Aorta (tissue), 5 donors: ENCODE measurements around the gene TMPRSS15. TPM values are rescaled to one million over a fixed set of nuclear protein-coding genes. Genes with fewer than 3 reads are reported as not detected.
A peak's percentile ranks its signal among the peaks of the same experiment; 100 is the strongest.

ENCODE experiments used
- ATAC-seq: fragments of 200-7000 bp; cut with Tn5 transposase; one replicate; pipeline ENCODE4 v1.9.1; 2022; ENCODE audit warnings: moderate library complexity; ENCODE audit not compliant: low FRiP score
- DNase-seq, 2 donors: peaks; one replicate each; pipeline ENCODE4 v3.0.0-alpha.2; 2020
- H3K27ac ChIP-seq, 2 donors: one replicate each; pipeline ENCODE4 v1.5.1; 2013; ENCODE audit warnings: low read length in 2 of 2, mild to moderate bottlenecking in 2 of 2, moderate library complexity in 2 of 2, control low read depth in 1 of 2, inconsistent platforms in 1 of 2, low read depth in 1 of 2
- H3K27me3 ChIP-seq, 2 donors: one replicate each; pipeline ENCODE4 v1.6.1; 2013; ENCODE audit warnings: control low read depth in 1 of 2, low read length in 1 of 2, mild to moderate bottlenecking in 1 of 2, moderate library complexity in 1 of 2; ENCODE audit not compliant: insufficient read depth in 2 of 2, control insufficient read depth in 1 of 2
- H3K36me3 ChIP-seq, 2 donors: one replicate each; pipeline ENCODE4 v1.6.1; 2013; ENCODE audit warnings: control low read depth in 1 of 2, low read length in 1 of 2, mild to moderate bottlenecking in 1 of 2; ENCODE audit not compliant: insufficient read depth in 2 of 2, control insufficient read depth in 1 of 2
- H3K4me1 ChIP-seq, 2 donors: one replicate each; pipeline ENCODE4 v1.6.1; 2013; ENCODE audit warnings: low read length in 2 of 2, control low read depth in 1 of 2, mild to moderate bottlenecking in 1 of 2, moderate library complexity in 1 of 2; ENCODE audit not compliant: insufficient read depth in 2 of 2, control insufficient read depth in 1 of 2
- H3K4me3 ChIP-seq, 2 donors: one replicate each; pipeline ENCODE4 v1.5.1; 2013; ENCODE audit warnings: low read length in 2 of 2, control low read depth in 1 of 2, mild to moderate bottlenecking in 1 of 2
- H3K9me3 ChIP-seq: one replicate; pipeline ENCODE4 v1.6.1; 2013; ENCODE audit warnings: mild to moderate bottlenecking, low read length; ENCODE audit not compliant: control insufficient read depth
- WGBS, 2 donors: extraction: QIAGEN DNeasy Blood & Tissue Kit; methylation state at CpG; one replicate each; pipeline ENCODE4 v1.1.7; 2013; 5-methylcytosine and 5-hydroxymethylcytosine counted together
- intact Hi-C, 2 donors: fragments of 100-400 bp; cut with DNase I; formaldehyde crosslinking; loops; one replicate each; pipeline versions ENCODE4 v1.14.2 to v1.15.0; 2022
- polyA plus RNA-seq, 2 donors: library from polyadenylated mRNA; stranded (reverse); fragments of 200-250 nt; gene quantifications; one replicate each; pipeline ENCODE4 v1.2.3, GENCODE V29; 2013
- total RNA-seq, 2 donors: library from RNA; stranded (reverse); fragmentation: NEBNext Ultra II Directional; extraction: Animal tissue kit (Norgen Biotek cat#: 25700); gene quantifications; one replicate each; pipeline ENCODE4 v1.2.1, GENCODE V29; 2021
- donor health status: healthy with polysubstance abuse.
- donor health status: Bipolar disorder and iron deficiency.
- donor health status: DM: no; HTN: no; CAD: no.
- donor health status: DM: no; HTN: no; CAD: no.
- donor health status: DM: yes; HTN: yes; CAD: no.

Gene TMPRSS15
- total and polyA plus RNA-seq, 4 donors = 3.9 TPM; not detected in 3

DNA sequence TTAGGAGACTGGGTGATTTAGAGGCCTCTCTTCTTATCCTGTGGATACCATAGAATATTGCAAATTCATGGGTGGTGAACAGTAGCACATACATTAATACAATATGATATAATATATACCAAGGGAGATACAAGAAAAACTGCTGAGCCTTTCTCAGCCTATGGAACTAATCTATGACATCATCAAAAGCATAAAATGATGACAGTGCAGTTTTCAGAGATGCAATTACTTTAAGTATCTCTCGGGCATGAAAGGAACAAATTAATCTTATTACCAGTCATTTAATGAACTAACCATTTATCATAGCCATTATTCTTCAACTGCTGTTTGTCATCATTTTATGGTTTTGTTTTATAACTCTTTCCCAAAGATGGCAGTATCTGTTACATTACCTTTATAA lies 155.4 kb downstream of the TMPRSS15 start:
- intact Hi-C loops = no loop called here
- no peaks in the 10 kb centered on the region for H3K27me3 ChIP-seq
- ATAC-seq = no peak
- H3K4me1 ChIP-seq = no peaks in the 10 kb centered on the region
- H3K9me3 ChIP-seq = peaks cover 2% of the 10 kb centered on the region
- 70 to 72% methylated on average over 1 of the region's 1 CpG for WGBS, 2 donors
- H3K36me3 ChIP-seq = no peaks in the 10 kb centered on the region
- H3K27ac ChIP-seq = no peak overlapping the region
- no peak for DNase-seq
- no peak overlapping the region for H3K4me3 ChIP-seq

GRCh38 chr21:18245464-18245967 lies 158.1 kb downstream of the TMPRSS15 start:
- DNase-seq = peak in 1 of 2 donors; percentile 67
- no peaks in the 10 kb centered on the region for H3K4me1 ChIP-seq
- intact Hi-C loops = no loop called here
- H3K27ac ChIP-seq = no peak overlapping the region
- peaks cover 2% of the 10 kb centered on the region for H3K9me3 ChIP-seq
- no peaks in the 10 kb centered on the region for H3K36me3 ChIP-seq
- no peaks in the 10 kb centered on the region for H3K27me3 ChIP-seq
- ATAC-seq = peak; percentile 60
- 7 to 9% methylated on average over 22 of the region's 22 CpGs for WGBS, 2 donors
- peak overlapping the region in 1 of 2 donors; percentile 28 for H3K4me3 ChIP-seq

DNA sequence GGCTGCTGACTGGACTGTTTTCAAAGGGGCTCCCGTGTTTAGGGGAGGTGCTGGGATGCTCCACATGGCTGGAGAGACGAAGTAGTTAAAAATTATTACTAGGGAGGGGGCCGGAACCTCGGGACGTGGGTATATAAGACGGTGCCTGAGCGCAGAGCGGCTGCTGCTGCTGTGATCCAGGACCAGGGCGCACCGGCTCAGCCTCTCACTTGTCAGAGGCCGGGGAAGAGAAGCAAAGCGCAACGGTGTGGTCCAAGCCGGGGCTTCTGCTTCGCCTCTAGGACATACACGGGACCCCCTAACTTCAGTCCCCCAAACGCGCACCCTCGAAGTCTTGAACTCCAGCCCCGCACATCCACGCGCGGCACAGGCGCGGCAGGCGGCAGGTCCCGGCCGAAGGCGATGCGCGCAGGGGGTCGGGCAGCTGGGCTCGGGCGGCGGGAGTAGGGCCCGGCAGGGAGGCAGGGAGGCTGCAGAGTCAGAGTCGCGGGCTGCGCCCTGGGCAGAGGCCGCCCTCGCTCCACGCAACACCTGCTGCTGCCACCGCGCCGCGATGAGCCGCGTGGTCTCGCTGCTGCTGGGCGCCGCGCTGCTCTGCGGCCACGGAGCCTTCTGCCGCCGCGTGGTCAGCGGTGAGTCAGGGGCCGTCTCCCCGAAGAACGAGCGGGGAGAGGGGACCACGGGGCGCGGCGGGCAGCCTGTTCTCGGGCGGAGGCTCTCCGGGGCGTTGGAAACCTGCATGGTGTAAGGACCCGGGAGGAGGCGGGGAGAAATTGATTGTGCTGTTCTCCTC lies 158.7 kb downstream of the TMPRSS15 start, which contains the start of gene CHODL:
Gene CHODL (plus strand): TSS at position 163 of the 793 bp plus-strand sequence. CDS start 391 bp downstream, at position 554.
- intact Hi-C loops = no loop called here
- no peaks in the 10 kb centered on the region for H3K27me3 ChIP-seq
- WGBS, 2 donors = 1% methylated on average over 71 to 72 of the region's 72 CpGs
- H3K4me1 ChIP-seq = no peaks in the 10 kb centered on the region
- no peak within 1 kb of the TSS for H3K27ac ChIP-seq
- H3K9me3 ChIP-seq = peaks cover 2% of the 10 kb centered on the region
- ATAC-seq = peak; percentile 47
- H3K36me3 ChIP-seq = no peaks in the 10 kb centered on the region
- peak within 1 kb of the TSS in 1 of 2 donors; percentile 28 for H3K4me3 ChIP-seq
- DNase-seq = peak; percentile 42 to 71

- no peak overlapping the region for H3K27ac ChIP-seq
- H3K4me3 ChIP-seq = no peak overlapping the region
- no peak for ATAC-seq
- no peak for DNase-seq
- H3K9me3 ChIP-seq = peaks cover 2% of the 10 kb centered on the region
- 69 to 79% methylated on average over 1 of the region's 1 CpG for WGBS, 2 donors
- H3K36me3 ChIP-seq = no peaks in the 10 kb centered on the region
- H3K4me1 ChIP-seq = no peaks in the 10 kb centered on the region
- H3K27me3 ChIP-seq = no peaks in the 10 kb centered on the region
- intact Hi-C loops = no loop called here
Observed at GRCh38 chr21:18235545-18235944, 168.0 kb downstream of the TMPRSS15 start.

DNA sequence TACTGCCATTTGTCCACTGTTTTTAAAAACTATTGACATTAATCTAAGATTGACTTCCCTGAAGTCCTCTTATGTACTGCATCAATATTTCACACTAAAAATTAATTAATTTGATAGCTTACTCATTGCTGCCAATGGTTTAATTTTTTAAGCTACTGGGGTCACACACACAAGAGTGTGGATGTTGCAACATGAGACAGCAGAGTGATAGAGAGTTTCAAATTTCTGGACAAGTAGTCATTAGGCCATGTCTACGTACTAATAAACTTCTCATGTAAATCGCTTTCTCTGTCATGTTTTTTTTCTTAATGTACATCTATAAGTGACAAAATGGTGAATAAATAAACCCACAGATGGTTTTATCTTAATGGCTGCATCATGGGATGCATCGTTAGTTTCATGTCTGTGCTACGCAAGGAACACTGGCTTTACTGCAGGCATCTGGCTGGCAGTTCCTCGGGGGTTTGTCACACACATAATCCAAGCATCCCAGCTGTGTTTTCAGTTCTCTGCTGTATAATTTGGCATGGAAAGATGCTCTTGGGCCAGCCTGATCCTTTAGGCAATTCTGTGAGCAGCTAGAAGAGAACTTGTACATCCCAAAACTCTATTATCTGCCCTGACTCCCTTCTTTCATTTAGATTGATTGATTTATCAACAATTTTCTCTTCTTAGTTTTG lies 175.4 kb downstream of the TMPRSS15 start:
- WGBS, 2 donors = 53 to 60% methylated on average over 5 of the region's 5 CpGs
- DNase-seq (no peak), ATAC-seq (no peak)
- Histone ChIP-seq H3K27me3 (no peaks in the 10 kb centered on the region), H3K36me3 (no peaks in the 10 kb centered on the region), H3K4me1 (no peaks in the 10 kb centered on the region), H3K9me3 (no peaks in the 10 kb centered on the region), H3K27ac (no peak overlapping the region), H3K4me3 (no peak overlapping the region)
- intact Hi-C loops = no loop called here

GRCh38 chr21:18222346-18222745 lies 181.2 kb downstream of the TMPRSS15 start:
- Histone ChIP-seq H3K27ac (no peak overlapping the region), H3K4me3 (no peak overlapping the region), H3K27me3 (no peaks in the 10 kb centered on the region), H3K36me3 (no peaks in the 10 kb centered on the region), H3K9me3 (peaks cover 6% of the 10 kb centered on the region), H3K4me1 (no peaks in the 10 kb centered on the region)
- intact Hi-C loops = no loop called here
- DNase-seq = no peak
- WGBS, 2 donors = 46 to 50% methylated on average over 1 of the region's 1 CpG
- no peak for ATAC-seq

DNA sequence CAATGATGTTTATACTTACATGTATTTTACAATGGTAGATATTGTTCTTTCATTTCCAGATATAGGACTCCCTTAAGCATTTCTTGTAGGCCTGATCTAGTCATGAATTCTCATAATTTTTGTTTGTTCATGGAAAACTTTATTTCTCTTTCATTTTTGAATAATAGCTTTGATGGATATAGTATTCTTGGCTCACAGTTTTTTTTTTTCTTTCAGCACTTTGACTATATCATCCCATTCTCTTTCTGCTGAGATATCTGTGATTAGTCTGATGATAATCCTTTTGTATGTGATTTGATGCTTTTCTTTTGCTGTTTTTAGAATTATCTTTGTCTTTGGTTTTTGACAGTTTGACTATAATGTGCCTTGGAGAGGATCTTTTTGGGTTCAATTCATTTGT lies 183.1 kb downstream of the TMPRSS15 start:
- ATAC-seq (no peak), DNase-seq (no peak)
- peaks cover 8% of the 10 kb centered on the region for H3K9me3 ChIP-seq
- no peak overlapping the region for H3K27ac ChIP-seq
- H3K4me3 ChIP-seq = no peak overlapping the region
- no peaks in the 10 kb centered on the region for H3K27me3 ChIP-seq
- H3K4me1 ChIP-seq = no peaks in the 10 kb centered on the region
- intact Hi-C loops = no loop called here
- H3K36me3 ChIP-seq = no peaks in the 10 kb centered on the region
